HepG2 (cell line): ENCODE measurements around the gene TRIM66. TPM values are rescaled to one million over a fixed set of nuclear protein-coding genes. Genes with fewer than 3 reads are reported as not detected.

Experiments
- ATAC-seq: fragments of 200-7000 bp; cut with Tn5 transposase; 3 replicates; pipeline ENCODE4 v1.9.1; 2020; ENCODE audit warnings: mild to moderate bottlenecking, moderate library complexity
- BruUV-seq: library from RNA; stranded (reverse); fragments of 400-500 nt; replicated peaks from 2 replicates; lab custom pipeline; 2021; lab: Mats Ljungman, UMichigan
- CTCF ChIA-PET: fragments of 300-600 bp; formaldehyde crosslinking; extraction: SDS; loops from one replicate; lab custom pipeline; 2021; ENCODE audit warnings: low total read pairs, inconsistent platforms, low intra/inter-chr PET ratio; lab: Yijun Ruan, JAX
- POLR2A ChIA-PET: fragments of 350-600 bp; sonication (Branson Sonifier 250); formaldehyde crosslinking; loops from one replicate; lab custom pipeline; 2020; ENCODE audit warnings: antibody characterized with exemption, inconsistent platforms; lab: Yijun Ruan, JAX
- DNase-seq: peaks from one replicate; pipeline ENCODE4 v3.0.0-alpha.2; 2015; ENCODE audit warnings: low spot score
- FAIRE-seq: peaks from 3 replicates; lab custom pipeline; 2011; peaks lifted over from hg19 to GRCh38; lab: Jason Lieb, UNC
- H2AFZ ChIP-seq: one replicate; pipeline ENCODE4 v1.6.1; 2011; ENCODE audit warnings: low read length, inconsistent platforms
- H3K27ac ChIP-seq: fragments of 300-600 bp; 3 replicates; pipeline ENCODE4 v1.8.0; 2011; ENCODE audit warnings: mixed run types, mild to moderate bottlenecking, mixed read lengths, low read length, inconsistent platforms; ENCODE audit not compliant: insufficient read depth; ENCODE audit errors: extremely low read length
- H3K27me3 ChIP-seq, 2 experiments: fragments of 200-600 bp in 1 of 2; 2 replicates in 1 of 2; 3 replicates in 1 of 2; pipeline versions ENCODE4 v1.6.0 to v1.8.0; 2011; ENCODE audit warnings: low read length in 2 of 2, mild to moderate bottlenecking in 2 of 2, moderate library complexity in 2 of 2, inconsistent platforms in 1 of 2; ENCODE audit not compliant: insufficient read depth in 2 of 2, control insufficient read depth in 1 of 2
- H3K36me3 ChIP-seq, 2 experiments: fragments of 200-600 bp in 1 of 2; replicated peaks in 1 of 2; 2 replicates in 1 of 2; 3 replicates in 1 of 2; pipeline versions ENCODE4 v1.5.1 to v1.8.0; 2011; ENCODE audit warnings: low read length in 2 of 2, inconsistent platforms in 1 of 2; ENCODE audit not compliant: insufficient read depth in 2 of 2, control insufficient read depth in 1 of 2
- H3K4me1 ChIP-seq: 2 replicates; pipeline ENCODE4 v1.5.1; 2012; ENCODE audit warnings: low read length, inconsistent platforms; ENCODE audit not compliant: insufficient read depth
- H3K4me2 ChIP-seq: 2 replicates; pipeline ENCODE4 v1.6.0; 2011; ENCODE audit warnings: low read depth, low read length, inconsistent platforms
- H3K4me3 ChIP-seq, 3 experiments: fragments of 200-600 bp in 1 of 3; sonication (generic), shearing (Covaris generic) in 1 of 3; replicated peaks in 1 of 3; 2 replicates each; pipeline ENCODE4 v1.5.1; 2011 to 2016; ENCODE audit warnings: low read length in 3 of 3, inconsistent platforms in 2 of 3, low read depth in 2 of 3, mild to moderate bottlenecking in 2 of 3, control low read depth in 1 of 3, mixed read lengths in 1 of 3; ENCODE audit not compliant: insufficient read depth in 1 of 3
- H3K79me2 ChIP-seq: one replicate; pipeline ENCODE4 v1.6.1; 2011; ENCODE audit warnings: low read length, inconsistent platforms; ENCODE audit not compliant: insufficient read depth
- H3K9ac ChIP-seq: 2 replicates; pipeline ENCODE4 v1.6.0; 2011; ENCODE audit warnings: mild to moderate bottlenecking, low read depth, low read length, inconsistent platforms; ENCODE audit not compliant: insufficient read depth
- H3K9me3 ChIP-seq: 2 replicates; pipeline ENCODE4 v1.5.1; 2012; ENCODE audit warnings: mild to moderate bottlenecking, low read length
- H4K20me1 ChIP-seq: 2 replicates; pipeline ENCODE4 v1.6.0; 2011; ENCODE audit warnings: inconsistent platforms, mild to moderate bottlenecking, low read length, moderate library complexity; ENCODE audit not compliant: insufficient read depth
- ARID2 ChIP-seq: sonication (generic); formaldehyde crosslinking; IDR thresholded peaks from 2 replicates; pipeline ENCODE4 v1.8.1; 2022; ENCODE audit warnings: mild to moderate bottlenecking, missing genetic modification reagents, borderline replicate concordance
- BRCA1 ChIP-seq: sonication (generic); formaldehyde crosslinking; IDR thresholded peaks from 2 replicates; pipeline ENCODE4 v1.4.0; 2020; ENCODE audit warnings: missing genetic modification reagents
- ISX ChIP-seq: sonication (generic); formaldehyde crosslinking; conservative IDR thresholded peaks from 2 replicates; pipeline ENCODE4 v1.5.0; 2020; ENCODE audit warnings: missing genetic modification reagents
- KLF6 ChIP-seq: IDR thresholded peaks from 2 replicates; pipeline ENCODE4 v1.8.0; 2016; ENCODE audit warnings: missing biosample characterization, missing genetic modification reagents
- MIER3 ChIP-seq: IDR thresholded peaks from 2 replicates; pipeline ENCODE4 v1.6.1; 2016; ENCODE audit warnings: missing compliant biosample characterization, borderline replicate concordance
- NFIC ChIP-seq: IDR thresholded peaks from 2 replicates; pipeline ENCODE4 v1.6.1; 2012; ENCODE audit warnings: mild to moderate bottlenecking, low read length, inconsistent platforms
- SIX1 ChIP-seq: sonication (generic); formaldehyde crosslinking; IDR thresholded peaks from 2 replicates; pipeline ENCODE4 v1.4.0; 2020; ENCODE audit warnings: missing genetic modification reagents, borderline replicate concordance
- SNAI1 ChIP-seq: sonication (generic); formaldehyde crosslinking; IDR thresholded peaks from 2 replicates; pipeline ENCODE4 v1.5.0; 2020; ENCODE audit warnings: mild to moderate bottlenecking, missing genetic modification reagents, borderline replicate concordance
- ZC3H4 ChIP-seq: sonication (generic); formaldehyde crosslinking; IDR thresholded peaks from 2 replicates; pipeline ENCODE4 v1.4.0; 2020; ENCODE audit warnings: missing genetic modification reagents, borderline replicate concordance
- ZFP1 ChIP-seq: IDR thresholded peaks from 2 replicates; pipeline ENCODE4 v1.6.1; 2016
- ZNF121 ChIP-seq: sonication (generic); formaldehyde crosslinking; IDR thresholded peaks from 2 replicates; pipeline ENCODE4 v1.5.0; 2020; ENCODE audit warnings: mild to moderate bottlenecking, missing genetic modification reagents
- ZNF589 ChIP-seq: sonication (generic); formaldehyde crosslinking; conservative IDR thresholded peaks from 2 replicates; pipeline ENCODE4 v1.8.0; 2022; ENCODE audit warnings: mild to moderate bottlenecking, moderate library complexity, missing genetic modification reagents
- ZNF674 ChIP-seq: sonication (generic); formaldehyde crosslinking; IDR thresholded peaks from 2 replicates; pipeline ENCODE4 v1.5.0; 2020; ENCODE audit warnings: low read depth, mild to moderate bottlenecking, missing genetic modification reagents
- ZNF724P ChIP-seq: sonication (generic); formaldehyde crosslinking; IDR thresholded peaks from 2 replicates; pipeline ENCODE4 v1.8.0; 2022; ENCODE audit warnings: missing genetic modification reagents, borderline replicate concordance
- WGBS: methylation state at CpG from one replicate; pipeline ENCODE4 v1.1.6; 2017; ENCODE audit warnings: low lambda C conversion rate; 5-methylcytosine and 5-hydroxymethylcytosine counted together
- in situ Hi-C: cut with HindIII; loops from 2 replicates; pipeline ENCODE4 v1.10.0; 2017; ENCODE audit warnings: low pct_unique_long_range_greater_than_20kb; ENCODE audit not compliant: extremely low pct_ligation_motif_present
- intact Hi-C: fragments of 100-400 bp; cut with micrococcal nuclease; formaldehyde crosslinking; loops from one replicate; pipeline ENCODE4 v1.10.0; 2022; ENCODE audit not compliant: unreplicated experiment
- polyA plus RNA-seq, 8 experiments: library from polyadenylated mRNA; depleted of rRNA in 3 of 8; stranded (reverse) in 7 of 8; unstranded in 1 of 8; fragments of >200 nt; fragmentation: Illumina TruSeq in 4 of 8; extraction: Trizol in 4 of 8; gene quantifications; 2 replicates each; pipeline versions ENCODE4 v1.2.1 to v1.2.3, GENCODE V29; 2011 to 2016; ENCODE audit warnings: low read depth in 4 of 8, missing spikeins in 1 of 8, mixed read lengths in 1 of 8; ENCODE audit not compliant: insufficient read depth in 1 of 8
- total RNA-seq, 5 experiments: library from RNA; depleted of rRNA; stranded (reverse); fragments of >200 nt; fragmentation: Illumina TruSeq; extraction: Trizol; gene quantifications; 2 replicates each; pipeline ENCODE4 v1.2.3, GENCODE V29; 2016; ENCODE audit warnings: low read depth in 1 of 5
- TF ChIP-seq, protein P1 (sequence below): fragments of 450-650 bp; IDR thresholded peaks from 2 replicates; pipeline ENCODE4 v1.6.1; 2017
- TF ChIP-seq, protein P2 (sequence below): sonication (generic); formaldehyde crosslinking; IDR thresholded peaks from 2 replicates; pipeline ENCODE4 v1.5.0; 2020; ENCODE audit warnings: missing genetic modification reagents, mild to moderate bottlenecking, borderline replicate concordance
- TF ChIP-seq, protein P3 (sequence below): sonication (generic); formaldehyde crosslinking; conservative IDR thresholded peaks from 2 replicates; pipeline ENCODE4 v1.4.0; 2020; ENCODE audit warnings: mild to moderate bottlenecking, missing genetic modification reagents, moderate library complexity

The TRIM66 gene
- total and polyA plus RNA-seq, 2 of the 13 experiments (the other 11 are each of a cell fraction or from before 2014, with no cell fraction given) = 4.9 to 6.1 TPM

DNA sequence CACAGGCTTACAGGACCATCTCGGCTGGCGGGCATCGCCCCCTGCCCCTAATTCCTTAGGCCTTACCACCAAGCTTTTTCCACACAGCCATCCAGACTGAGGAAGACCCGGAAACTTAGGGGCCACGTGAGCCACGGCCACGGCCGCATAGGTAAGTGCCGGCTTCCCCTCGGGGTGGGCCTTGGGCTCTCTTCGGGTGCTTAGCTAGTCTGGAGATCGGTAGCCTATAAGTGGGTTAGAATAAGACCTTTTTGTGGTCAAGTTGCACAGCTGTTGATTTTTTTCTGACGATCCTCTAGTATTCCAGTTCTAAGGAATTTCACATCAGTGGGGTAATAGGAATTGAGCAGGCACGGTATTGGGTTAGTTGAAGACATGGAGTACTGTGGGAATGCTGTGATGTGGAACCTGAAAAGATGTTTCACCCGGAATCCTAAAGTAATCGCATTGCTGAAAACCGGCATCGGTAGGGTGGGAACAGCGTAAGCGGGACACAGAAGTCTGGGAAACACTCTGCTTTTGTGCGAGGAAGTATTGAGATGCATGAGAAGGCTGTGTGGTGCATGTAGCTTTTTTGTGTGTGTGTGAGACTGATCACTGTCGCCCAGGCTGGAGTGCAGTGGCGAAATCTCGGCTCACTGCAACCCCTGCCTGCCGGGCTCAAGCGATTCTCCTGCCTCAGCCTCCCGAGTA lies 796 bp upstream of the TRIM66 start (continued):
- TF ChIP-seq ARID2 (peak; percentile 73; the same call in 1 of the 2 replicates), KLF6 (CRISPR knock-in tag) (no peak), ZFP1 (no peak)
- TF ChIP-seq, all 625 proteins: peak for 41

DNA sequence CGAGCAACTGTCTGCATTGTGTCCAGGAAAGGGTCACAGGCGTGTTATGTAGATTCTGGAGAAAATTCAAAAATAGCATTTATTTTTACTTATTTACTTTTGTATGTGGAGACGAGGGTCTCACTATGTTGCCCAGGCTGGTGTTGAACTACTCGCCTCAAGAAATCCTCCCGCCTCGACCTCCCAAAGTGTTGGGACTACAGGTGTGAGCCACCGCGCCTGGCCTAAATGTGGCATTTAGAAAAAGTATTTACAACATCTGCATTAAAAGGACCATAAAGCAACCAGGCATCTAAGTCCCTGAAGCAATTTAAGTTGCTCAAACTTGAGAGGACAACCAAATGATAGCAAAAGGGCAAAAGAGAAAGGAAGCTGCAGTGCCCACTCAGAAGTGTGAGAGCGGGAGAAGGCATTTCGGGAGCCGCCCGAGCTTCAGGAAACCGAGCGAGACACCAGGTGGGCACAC lies 595 bp downstream of the TRIM66 start:
- DNase-seq = no peak
- 9% methylated on average over 14 of the region's 14 CpGs for WGBS
- Histone ChIP-seq H3K4me1 (peaks cover 67% of the 10 kb centered on the region), H2AFZ (no peak overlapping the region), H4K20me1 (peaks cover 26% of the 10 kb centered on the region), H3K27ac (peak overlapping the region; percentile 97), H3K79me2 (peaks cover 37% of the 10 kb centered on the region), H3K4me3 (peak overlapping the region; percentile 96 to 100 (median 99)), H3K4me2 (peak overlapping the region; percentile 89), H3K9me3 (no peaks in the 10 kb centered on the region), H3K36me3 (peaks cover 10 to 23% of the 10 kb centered on the region in 2 experiments; a peak in 4 of 5 replicates), H3K9ac (peak overlapping the region; percentile 100), H3K27me3 (peaks cover 0 to 7% of the 10 kb centered on the region in 2 experiments; a peak in 1 of 5 replicates)
- in situ Hi-C loops (loop anchor here (25.0 kb wide), 1 partner anchor 280 kb away; the partner anchor contains the start of gene TMEM9B), intact Hi-C loops (loop anchor here (5.0 kb wide), 1 partner anchor 230 kb away; the partner anchor contains the start of gene AKIP1)
- POLR2A ChIA-PET = interaction anchor here (0.7 to 3.3 kb wide), 21 partner anchors 17 to 282 kb away, joined by 3 to 43 read pairs (median 4); partner anchors contain the start of gene TMEM9B
- FAIRE-seq = no peak
- ATAC-seq = no peak
- CTCF ChIA-PET = no interaction called here
- BruUV-seq = TSS peak; percentile 90
- peak; percentile 7; the same call in 1 of the 2 replicates for TF ChIP-seq NFIC
- TF ChIP-seq ISX (CRISPR knock-in tag) = peak; percentile 46; the same call in 1 of the 2 replicates
- TF ChIP-seq, protein P1, sequence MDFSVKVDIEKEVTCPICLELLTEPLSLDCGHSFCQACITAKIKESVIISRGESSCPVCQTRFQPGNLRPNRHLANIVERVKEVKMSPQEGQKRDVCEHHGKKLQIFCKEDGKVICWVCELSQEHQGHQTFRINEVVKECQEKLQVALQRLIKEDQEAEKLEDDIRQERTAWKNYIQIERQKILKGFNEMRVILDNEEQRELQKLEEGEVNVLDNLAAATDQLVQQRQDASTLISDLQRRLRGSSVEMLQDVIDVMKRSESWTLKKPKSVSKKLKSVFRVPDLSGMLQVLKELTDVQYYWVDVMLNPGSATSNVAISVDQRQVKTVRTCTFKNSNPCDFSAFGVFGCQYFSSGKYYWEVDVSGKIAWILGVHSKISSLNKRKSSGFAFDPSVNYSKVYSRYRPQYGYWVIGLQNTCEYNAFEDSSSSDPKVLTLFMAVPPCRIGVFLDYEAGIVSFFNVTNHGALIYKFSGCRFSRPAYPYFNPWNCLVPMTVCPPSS = no peak
- TF ChIP-seq, protein P2, sequence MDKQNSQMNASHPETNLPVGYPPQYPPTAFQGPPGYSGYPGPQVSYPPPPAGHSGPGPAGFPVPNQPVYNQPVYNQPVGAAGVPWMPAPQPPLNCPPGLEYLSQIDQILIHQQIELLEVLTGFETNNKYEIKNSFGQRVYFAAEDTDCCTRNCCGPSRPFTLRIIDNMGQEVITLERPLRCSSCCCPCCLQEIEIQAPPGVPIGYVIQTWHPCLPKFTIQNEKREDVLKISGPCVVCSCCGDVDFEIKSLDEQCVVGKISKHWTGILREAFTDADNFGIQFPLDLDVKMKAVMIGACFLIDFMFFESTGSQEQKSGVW (CRISPR knock-in tag) = peak; percentile 13; the same call in 1 of the 2 replicates
- TF ChIP-seq ZC3H4 (CRISPR knock-in tag) = peak; percentile 77
- peak; percentile 82 for TF ChIP-seq ZNF121 (CRISPR knock-in tag)
- TF ChIP-seq ZNF674 = no peak
- TF ChIP-seq BRCA1 (CRISPR knock-in tag) = 0 out of 2 replicates have a peak, but pooled peaks have one; percentile 7
- TF ChIP-seq ZNF589 (CRISPR knock-in tag) = 0 out of 2 replicates have a peak, but pooled peaks have one; percentile 20
- peak; percentile 17; the same call in 1 of the 2 replicates for TF ChIP-seq ZNF724P
- no peak for TF ChIP-seq MIER3 (CRISPR knock-in tag)
- TF ChIP-seq SIX1 = no peak
- TF ChIP-seq SNAI1 = 0 out of 2 replicates have a peak, but pooled peaks have one; percentile 42
- TF ChIP-seq, protein P3, sequence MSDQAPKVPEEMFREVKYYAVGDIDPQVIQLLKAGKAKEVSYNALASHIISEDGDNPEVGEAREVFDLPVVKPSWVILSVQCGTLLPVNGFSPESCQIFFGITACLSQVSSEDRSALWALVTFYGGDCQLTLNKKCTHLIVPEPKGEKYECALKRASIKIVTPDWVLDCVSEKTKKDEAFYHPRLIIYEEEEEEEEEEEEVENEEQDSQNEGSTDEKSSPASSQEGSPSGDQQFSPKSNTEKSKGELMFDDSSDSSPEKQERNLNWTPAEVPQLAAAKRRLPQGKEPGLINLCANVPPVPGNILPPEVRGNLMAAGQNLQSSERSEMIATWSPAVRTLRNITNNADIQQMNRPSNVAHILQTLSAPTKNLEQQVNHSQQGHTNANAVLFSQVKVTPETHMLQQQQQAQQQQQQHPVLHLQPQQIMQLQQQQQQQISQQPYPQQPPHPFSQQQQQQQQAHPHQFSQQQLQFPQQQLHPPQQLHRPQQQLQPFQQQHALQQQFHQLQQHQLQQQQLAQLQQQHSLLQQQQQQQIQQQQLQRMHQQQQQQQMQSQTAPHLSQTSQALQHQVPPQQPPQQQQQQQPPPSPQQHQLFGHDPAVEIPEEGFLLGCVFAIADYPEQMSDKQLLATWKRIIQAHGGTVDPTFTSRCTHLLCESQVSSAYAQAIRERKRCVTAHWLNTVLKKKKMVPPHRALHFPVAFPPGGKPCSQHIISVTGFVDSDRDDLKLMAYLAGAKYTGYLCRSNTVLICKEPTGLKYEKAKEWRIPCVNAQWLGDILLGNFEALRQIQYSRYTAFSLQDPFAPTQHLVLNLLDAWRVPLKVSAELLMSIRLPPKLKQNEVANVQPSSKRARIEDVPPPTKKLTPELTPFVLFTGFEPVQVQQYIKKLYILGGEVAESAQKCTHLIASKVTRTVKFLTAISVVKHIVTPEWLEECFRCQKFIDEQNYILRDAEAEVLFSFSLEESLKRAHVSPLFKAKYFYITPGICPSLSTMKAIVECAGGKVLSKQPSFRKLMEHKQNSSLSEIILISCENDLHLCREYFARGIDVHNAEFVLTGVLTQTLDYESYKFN (CRISPR knock-in tag) = no peak
